AG09319 (cell line): ENCODE data around the gene KRTDAP.
A peak's percentile ranks its signal among the peaks of the same experiment; 100 is the strongest.
"Not testable (repeated sequence)": the region's sequence is repeated elsewhere in the genome, so short reads cannot be mapped to it uniquely, and the experiment has no call there.

ENCODE experiments used
- DNase-seq: peaks from one replicate; pipeline ENCODE4 v3.0.0-alpha.2; 2010; ENCODE audit warnings: low read depth; ENCODE audit errors: extremely low read depth
- CTCF ChIP-seq: IDR thresholded peaks from 2 replicates; pipeline ENCODE4 v1.5.1; 2011; ENCODE audit warnings: low read depth, mild to moderate bottlenecking, inconsistent platforms, low read length, moderate library complexity

KRTDAP gene

GRCh38 chr19:35470128-35470527 lies 20.1 kb downstream of the KRTDAP start:
- DNase-seq: no peak
- no peak for TF ChIP-seq CTCF

GRCh38 chr19:35468637-35469036 lies 21.6 kb downstream of the KRTDAP start:
- DNase-seq: no peak
- peak; percentile 50 for TF ChIP-seq CTCF

GRCh38 chr19:35466259-35466658 lies 24.0 kb downstream of the KRTDAP start:
- no peak for TF ChIP-seq CTCF
- no peak for DNase-seq

- not testable (repeated sequence) for DNase-seq
Measured at GRCh38 chr19:35462956-35463355, 27.3 kb downstream of the KRTDAP start.

GRCh38 chr19:35462476-35462953 lies 27.7 kb downstream of the KRTDAP start:
- no peak for DNase-seq
- TF ChIP-seq CTCF: no peak

GRCh38 chr19:35461788-35462187 lies 28.5 kb downstream of the KRTDAP start:
- not testable (repeated sequence) for DNase-seq

- TF ChIP-seq CTCF: no peak
- DNase-seq: no peak
Measured at GRCh38 chr19:35461060-35461459, 29.2 kb downstream of the KRTDAP start.

GRCh38 chr19:35460608-35461007 lies 29.7 kb downstream of the KRTDAP start:
- TF ChIP-seq CTCF: no peak
- no peak for DNase-seq
